NCI-H345 (cell line): ENCODE measurements around the gene PRICKLE4.

Source experiments
- DNase-seq: peaks from one replicate; lab custom pipeline; 2025; lab: John Stamatoyannopoulos, UW

Gene PRICKLE4, protein sequence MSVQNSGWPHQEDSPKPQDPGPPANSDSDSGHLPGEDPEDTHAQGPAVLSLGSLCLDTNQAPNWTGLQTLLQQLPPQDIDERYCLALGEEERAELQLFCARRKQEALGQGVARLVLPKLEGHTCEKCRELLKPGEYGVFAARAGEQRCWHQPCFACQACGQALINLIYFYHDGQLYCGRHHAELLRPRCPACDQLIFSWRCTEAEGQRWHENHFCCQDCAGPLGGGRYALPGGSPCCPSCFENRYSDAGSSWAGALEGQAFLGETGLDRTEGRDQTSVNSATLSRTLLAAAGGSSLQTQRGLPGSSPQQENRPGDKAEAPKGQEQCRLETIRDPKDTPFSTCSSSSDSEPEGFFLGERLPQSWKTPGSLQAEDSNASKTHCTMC

DNA sequence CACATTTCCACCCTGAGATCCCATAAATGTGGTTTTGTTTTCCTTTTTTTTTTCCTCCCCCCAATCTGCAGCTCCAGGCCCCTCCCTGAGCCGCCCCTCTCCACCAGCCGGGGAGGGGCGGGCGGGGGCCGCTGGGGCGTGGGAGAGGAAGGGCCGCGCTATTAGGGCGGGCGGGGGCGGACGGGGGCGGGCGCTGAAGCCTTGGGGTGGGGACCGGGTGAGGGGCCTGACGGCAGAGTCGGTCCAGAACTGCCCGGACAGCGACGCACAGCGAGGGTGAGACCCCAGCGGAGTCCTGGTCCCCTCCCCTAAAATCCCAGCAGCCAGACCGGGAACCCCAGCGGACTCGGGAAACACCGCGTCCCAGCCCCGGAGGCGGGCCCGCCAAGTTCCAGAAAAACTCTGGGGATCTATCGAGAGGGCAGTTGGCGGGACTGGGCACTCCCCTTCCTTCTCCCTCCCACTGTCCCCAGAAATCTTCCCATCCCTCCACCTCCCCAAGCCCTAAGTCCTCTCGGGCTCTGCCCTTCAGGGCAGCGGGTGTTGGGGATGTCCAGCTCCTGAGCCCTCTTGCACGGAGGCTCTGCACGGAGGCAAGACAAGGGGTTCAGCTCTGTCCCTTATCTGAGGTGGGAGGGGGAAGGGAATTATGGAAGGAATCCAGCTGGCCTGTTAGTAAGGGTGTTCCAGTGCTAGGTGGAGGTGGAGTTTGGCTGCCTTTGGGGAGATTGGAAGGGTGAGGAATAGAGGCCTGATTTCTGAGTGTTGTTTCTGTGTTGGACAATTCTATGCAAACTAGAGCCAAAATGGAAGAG, at the start of gene PRICKLE4:
PRICKLE4 (plus strand) TSS at position 232 of the 815 bp plus-strand sequence. CDS start 2,692 bp downstream, outside the sequence.
- DNase-seq = peak; percentile 42

DNA sequence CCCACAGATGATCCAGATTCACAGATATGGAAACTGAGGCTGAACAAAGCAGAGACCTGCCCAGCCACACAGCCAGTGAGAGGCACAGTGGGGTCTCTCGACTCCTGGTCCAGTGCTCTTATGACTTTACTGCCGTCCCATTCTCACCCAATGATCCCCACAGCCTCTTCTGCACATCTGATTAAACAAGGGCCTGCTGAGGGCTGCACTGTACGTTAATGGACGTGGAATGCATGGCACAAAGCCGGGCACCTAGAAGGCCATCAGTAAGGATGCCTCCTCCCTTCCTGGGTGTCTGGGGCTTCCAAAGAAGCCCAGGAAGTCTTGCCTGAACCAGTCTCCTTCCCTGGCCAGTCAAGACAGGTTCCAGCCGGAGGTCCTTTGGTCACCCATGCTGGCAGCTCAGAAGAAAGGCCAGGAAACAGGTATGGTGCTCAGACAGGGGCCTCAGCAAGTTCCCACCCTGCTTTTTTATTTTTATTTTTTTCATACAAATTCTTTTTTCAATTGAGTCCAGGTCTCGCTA, 49.0 kb upstream of the PRICKLE4 start:
- DNase-seq = no peak

DNA sequence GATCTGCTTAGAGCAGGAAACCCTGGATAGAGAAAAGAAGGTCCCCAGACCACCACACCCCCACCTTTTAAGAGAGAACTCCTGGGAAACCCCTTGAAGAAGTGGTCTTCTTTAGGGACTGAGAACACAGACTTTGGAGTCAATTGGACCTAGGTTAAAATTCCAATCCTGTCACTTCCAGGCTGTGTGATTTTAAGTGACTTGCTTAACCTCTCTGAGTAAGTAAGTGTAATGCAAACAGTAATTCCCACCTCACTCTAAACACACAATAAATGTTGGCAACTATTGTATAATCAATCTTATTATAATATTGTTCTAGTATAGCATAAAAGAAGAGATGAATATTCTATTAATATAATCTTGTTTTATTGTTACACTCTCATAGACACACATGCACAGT, 48.4 kb upstream of the PRICKLE4 start:
- no peak for DNase-seq

DNA sequence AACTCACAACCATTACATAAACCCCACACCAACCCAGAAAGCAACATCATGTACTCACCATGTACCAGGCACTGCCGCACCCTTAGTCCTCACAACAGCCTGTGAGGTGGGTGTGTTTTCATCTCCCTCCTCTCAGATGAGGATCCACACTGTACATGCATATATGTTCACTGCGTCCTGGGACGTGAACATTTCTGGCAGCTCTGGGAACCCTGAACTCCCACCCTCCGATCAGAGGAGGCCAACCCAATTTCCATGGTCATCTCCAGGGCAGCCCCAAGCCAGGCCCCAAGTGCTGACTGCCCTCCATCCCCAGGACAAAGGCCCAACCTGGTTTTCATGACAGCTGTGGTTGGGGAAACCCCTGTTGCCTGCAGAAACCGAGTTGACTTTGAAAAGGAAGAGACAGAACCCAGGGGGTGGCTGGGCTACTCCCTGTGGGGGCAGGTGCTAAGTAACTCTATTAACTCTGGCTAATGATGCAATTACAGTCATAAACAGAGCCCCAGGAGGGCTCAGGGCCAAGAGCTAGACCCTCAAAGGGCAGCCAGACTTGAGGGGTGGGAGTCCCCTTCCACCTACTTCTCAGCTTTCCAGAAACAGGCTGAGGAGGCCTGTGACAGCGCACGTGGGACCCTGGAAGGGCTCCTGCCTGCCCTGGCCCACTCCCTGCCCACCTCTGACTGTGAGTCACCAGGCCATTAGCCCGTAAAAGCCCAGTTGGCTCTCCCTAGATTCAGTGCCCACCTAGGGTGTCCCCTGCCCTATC, 47.8 kb upstream of the PRICKLE4 start:
- no peak for DNase-seq

DNA sequence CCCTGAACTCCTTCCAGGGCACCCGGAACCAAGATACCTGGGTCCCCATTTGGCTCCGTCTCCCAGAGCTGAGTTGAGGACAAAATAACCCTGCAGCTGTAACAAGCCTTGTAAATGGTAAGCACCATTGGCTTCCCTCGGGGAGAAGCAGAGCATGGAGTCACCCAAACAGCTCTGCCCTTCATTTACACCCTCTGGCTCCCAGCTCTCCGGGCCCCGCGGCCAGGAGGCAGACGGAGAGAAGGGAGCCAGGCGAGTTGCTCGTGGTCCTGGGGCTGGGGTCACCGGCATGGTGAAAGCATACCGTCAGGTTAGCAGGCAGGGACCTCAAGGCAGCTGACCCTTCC, 47.2 kb upstream of the PRICKLE4 start:
- no peak for DNase-seq

DNA sequence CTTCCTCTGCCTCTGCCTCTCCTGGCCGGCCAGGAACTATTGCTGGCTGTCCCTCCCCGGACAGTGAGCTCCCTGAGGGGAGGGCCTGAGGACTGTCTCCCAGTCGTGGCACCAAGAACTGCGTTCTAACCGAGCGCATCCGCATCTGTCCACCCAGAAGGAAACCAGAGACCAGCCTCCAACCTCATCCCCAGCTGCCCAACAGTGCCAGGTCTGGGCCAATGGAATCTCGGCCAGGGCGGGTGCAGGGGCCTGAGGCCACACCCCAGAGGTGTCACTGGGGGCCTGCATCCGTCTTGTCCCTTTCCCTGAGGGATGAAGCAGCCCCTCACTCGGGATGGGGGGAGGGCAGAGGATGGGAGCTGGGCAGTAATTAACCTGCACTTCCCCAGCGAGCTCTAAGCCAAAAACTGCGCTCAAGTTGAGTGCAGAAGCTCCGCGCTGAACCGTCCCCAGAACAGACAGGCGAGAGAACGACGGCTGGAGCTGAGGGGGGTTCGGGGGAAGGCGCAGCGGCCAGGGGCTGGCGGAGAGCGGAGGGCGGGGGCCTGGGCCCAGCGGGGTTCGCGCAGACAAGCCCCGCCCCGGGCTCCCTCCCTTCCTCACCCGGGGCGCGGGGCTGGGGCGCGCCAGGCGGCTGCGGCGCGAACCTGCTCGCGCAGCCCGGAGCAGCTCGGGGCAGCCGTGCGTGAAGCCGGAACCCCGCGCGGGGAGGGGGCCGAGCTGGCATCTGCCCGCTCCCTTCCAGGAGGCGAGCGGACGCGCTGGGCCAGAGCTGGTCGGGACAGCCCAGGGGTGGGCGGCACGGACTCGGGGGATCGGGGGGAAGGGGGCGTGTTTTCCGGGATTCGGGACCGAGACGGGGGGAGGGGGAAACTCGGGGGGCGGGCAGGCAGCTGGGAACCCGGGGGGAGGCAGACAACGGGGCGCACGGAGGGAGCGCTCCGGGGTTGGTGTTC, 46.6 kb upstream of the PRICKLE4 start:
- DNase-seq = peak; percentile 84

DNA sequence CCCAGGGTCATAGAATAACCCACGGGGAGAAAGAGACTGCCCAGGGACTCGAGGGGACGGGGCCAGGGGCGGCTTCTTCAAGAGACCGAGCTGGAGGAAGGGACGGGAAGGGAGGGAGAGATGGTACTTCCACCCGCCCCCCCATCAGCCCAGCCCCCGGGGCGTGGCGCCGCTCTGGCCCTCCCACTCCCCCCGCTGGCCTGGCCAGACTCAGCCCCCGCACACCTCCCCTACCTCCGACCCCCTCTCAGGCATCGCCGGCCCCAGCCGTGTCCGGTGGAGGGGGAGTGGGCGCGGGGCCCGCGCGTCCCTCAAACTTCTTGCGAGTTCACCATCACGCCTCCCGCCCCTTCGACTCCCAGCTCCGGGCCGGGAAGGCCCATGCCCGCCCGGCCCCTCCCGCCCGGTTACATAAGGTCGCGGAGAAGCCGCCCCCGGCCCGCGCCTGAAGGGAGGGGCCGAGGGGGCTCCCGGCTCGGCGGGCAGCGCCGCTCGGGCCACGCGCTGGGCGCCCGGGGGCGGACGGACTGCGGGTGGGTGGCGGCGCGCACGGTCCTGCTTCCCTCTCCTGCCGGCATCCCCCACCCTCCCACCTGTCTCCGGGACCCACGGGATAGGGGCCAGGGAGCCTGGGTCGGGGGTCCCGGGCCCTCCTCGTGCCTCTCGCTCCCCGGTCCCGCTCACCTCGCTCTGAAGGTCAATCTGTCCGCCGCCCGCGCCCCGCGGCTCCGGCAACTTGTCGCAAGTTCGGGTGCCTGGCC, 45.7 kb upstream of the PRICKLE4 start:
- DNase-seq = peak; percentile 81

DNA sequence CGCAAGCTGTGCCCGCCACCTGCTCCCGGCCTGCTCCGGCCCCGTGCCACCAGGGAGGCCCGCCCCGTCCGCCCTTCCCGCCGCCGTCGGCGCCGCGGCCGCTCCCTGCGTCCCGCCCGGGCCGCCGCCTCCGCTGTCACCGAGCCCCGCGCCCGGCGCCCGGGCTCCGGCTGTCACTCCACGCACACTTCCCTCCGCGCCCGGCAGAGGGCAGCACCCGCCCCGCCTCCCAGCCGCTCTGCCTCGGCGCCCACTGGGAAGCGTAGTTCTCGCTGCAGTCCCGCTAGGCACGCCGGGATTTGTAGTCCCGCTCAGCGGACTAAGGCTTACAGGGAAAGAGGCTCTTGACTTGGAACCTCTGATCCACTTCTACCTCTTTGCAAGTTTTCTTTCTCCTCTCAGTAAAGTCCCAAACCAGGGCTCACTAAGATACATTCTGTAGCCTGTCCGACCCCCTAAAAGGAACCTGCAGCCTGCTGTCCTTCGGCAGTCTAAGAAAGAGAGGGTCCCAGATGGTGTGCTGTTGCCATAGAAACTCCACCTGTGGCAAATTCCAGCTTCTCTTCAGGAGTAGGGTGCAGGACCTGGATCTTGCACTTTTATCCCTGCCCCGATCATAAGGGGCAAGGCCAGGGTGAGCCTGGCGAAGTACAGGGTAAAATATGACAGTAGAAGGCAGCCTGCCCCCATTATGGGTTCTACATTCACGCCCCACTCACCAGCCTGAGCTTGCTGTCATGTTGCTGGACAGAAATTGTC, 45.0 kb upstream of the PRICKLE4 start, which contains the start of gene TFEB:
TFEB (minus strand) TSS at position 182 of the 759 bp plus-strand sequence. CDS start 44,395 bp downstream, outside the sequence.
- DNase-seq = peak; percentile 94

DNA sequence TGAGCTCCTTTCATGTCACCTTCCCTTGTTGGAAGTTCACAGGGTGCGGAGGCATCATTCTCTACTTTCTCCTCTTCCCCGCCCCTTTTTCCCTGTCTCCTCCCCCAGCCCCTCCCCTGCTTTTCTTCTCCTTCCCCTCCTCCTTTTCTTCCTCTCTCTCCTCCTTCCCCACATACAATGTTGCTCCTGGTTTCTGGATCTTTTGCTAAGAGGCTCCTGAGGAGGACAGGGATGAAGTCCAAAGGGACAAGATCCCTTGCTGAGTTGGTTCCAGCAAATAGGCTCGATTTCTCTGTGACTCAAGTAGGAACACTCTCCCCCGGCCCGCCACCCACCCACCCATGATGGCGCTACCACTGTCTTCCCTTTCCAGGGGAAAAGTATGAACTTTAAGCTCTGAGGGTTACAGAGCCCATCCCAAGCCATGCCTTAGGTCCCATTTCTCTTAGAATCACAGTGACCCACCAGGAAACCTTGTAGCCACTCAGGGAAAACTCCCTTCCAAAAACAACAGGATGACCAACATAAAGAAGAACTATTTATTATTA, 44.3 kb upstream of the PRICKLE4 start:
- no peak for DNase-seq

DNA sequence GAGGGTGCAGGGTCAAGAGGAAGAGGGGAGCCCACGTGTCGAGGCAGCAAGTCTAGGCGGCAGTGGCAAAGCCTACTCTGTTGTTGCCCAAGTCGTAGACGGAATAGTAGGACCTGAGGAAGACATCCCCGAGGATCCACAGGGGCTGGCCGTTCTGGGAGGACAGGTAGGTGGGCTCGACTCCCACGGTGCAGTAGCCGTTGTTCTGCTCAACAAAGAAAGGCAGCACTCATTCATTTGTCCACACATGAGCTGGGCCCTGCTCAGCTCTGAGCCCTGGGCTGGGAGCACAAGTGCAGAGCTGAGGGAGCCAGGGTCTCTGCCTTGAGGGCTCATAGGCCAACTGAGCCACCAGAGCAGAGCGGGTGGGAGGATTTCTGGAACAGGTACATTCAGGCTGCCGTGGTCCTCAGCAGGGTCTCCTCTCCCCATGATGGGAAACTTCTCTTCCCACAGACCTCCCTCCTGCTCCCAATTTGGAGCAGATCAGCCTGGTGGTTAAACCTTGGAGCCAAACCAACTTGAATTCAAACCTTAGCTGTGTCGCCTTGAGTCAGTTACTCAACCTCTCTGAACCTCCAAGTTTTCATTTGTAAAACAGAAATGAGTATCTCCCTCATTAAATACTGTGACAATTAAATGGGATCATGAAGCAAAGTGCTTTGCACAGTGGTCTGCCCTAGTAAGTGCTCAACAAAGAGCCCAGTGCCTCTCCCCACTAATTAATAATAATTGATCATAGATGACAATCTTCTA, 43.6 kb upstream of the PRICKLE4 start:
- no peak for DNase-seq

DNA sequence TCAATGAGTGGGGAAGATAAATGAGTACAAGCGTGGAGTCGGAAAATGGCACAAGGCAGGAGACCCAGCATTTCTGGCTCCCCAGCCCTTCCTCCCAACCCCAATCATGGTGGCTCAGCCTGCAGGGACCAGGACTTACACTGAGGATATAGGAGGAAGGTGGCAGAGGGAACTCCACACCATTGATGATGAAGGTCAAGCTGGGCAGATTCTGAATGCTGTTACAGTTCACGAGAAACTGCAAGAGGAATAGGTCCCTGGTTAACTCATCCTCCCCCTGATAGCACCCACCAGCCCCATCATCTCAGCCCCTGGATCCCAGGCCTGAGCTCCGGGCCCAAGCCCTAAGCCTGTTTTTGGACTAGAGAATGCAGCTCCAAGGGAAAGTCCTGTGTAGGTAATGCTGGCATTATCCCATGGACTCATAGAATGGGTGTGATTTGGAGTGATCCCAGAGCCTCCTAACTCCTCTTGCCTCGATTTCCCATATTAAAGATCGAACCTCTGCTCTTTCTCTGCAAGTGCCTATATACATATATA, 42.9 kb upstream of the PRICKLE4 start:
- DNase-seq = no peak

DNA sequence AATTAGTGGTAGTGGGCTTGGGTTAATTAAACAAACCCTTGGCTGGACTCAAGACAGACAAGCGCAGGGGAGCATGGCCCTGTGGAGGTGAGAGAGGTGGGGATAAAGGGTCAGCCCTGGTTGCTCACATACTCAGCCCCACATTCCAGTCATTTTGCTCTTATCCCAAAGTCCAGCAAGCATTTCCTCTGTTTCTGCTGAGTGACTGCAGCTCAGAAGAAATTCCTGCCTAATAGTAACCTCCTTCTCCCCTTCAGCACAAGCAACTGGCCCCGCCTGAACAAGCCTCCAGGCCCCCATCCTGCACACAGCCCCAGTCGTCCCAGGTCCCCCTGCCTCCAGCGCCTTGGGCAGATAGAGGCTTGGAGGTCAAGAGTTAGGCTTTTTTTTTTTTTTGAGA, 41.5 kb upstream of the PRICKLE4 start:
- no peak for DNase-seq

DNA sequence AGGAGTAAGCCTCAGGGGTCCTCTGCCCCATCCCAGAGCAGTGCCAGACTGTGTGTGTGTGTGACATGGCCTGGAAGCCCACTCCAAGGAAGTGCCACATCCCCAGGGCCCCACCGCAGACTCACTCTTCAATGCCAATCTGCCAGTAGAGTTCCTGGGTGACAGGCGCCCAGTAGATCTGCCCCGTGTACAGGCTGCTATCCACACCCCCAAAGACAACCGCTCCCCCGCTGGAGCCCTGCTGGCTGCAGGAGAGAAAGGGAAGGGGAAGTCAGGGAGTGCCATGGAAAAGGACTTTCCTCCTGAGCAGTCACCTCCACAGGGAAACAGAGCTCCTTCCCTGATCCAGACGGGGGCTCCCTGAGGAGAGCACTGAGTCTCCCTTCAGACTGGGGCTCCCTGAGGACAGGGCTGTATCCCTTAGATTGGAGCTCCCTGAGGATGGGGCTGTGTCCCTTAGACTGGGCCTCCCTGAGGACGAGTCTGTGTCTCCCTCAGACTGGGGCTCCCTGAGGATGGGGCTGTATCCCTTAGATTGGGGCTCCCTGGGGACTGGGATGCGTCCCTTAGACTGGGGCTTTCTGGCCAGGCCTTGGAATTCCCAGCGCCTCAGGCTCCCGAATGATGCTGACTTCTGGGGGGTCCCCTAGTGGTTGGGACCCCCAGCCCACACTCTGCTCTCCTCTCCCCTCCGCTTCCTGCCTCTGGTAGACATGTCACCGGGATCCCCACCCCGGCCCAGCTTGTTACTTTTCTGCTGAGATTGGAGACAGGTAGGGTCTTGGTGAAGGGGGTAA, 40.0 kb upstream of the PRICKLE4 start:
- no peak for DNase-seq

DNA sequence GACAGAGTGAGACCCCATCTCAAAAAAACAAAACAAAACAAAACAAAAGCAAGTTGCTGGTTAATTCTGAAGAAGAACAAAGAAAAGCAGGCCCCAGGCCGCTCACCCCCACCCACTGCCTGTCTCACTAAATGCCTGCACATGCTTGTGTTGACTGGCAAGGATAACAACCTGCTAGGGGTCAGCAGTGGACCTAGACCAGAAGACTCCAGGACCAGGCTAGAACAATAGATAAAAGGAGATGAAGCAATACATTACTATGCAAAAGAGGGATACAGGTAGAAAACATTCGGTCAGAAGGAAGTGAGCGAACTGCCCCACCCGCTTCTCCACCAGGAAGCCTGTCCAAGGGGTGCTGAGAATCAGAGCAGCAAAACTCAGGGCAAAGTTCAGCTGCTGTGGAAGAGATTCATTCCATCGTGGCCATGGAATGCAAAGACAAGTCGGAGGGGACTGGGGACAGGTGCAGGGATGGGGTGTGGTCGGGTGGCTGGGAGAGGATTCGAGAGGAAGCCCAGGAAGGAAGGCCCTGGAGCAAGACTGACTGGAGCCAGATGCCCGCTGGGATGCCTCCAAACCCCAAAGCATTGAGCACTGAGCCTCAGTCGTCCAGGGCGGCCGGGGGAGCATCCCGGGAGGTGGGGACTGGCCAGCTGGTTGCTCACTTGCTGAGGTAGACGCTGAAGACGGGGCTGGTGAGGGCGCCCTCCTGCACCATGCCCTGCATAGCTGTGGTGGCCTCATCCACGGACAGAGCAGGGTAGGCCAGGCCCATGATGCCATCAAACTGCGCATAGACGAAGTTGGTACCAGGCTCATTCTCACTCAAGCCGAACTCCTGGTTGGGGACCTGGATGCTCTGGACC, 38.7 kb upstream of the PRICKLE4 start:
- no peak for DNase-seq

DNA sequence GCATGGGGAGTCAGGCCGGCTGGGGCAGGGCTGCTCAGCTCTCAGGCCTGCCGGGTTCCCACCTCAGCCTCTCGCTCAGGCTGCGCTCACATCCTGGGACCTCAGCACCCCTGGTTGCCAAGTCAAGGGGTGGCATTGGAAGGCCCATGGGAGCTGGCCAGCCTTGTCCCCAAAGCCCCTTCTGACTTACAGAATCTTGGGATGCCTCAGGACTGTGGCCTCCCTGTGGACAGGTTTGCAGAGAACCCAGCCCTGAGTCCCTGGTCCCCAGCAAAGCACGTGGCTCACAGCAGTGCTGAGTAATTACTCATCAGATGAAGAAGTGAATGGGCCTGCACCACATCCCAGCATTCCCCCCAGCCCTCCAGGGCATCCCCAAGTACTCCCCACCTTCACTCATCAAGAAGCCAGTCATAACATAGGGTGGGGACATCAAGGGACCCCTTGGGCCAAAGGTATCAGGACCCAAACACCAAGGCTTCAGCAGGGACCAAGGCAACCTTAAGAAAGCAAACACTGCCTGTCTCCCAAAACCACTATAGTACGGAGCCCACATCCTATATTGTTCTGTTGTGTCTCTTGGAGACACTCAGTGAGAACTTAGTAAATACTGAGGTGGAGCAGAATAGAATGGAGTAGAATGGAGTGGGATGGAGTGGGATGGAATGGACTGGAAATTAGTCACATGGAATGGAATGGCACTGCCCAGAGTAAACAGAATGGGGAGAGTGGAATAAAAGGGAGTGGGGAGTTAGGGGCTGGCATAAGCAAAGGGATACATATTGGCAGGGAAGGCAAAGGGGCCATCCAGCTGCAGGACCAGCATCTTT, 37.0 kb upstream of the PRICKLE4 start:
- DNase-seq = no peak
